Fibroblast of skin of abdomen (primary cell): ENCODE measurements around the gene ROR1.
"Not testable (repeated sequence)": the region's sequence is repeated elsewhere in the genome, so short reads cannot be mapped to it uniquely, and the experiment has no call there.

Experiments used
- DNase-seq: peaks from one replicate; pipeline ENCODE4 v3.0.0-alpha.2; 2013

Gene ROR1

DNA sequence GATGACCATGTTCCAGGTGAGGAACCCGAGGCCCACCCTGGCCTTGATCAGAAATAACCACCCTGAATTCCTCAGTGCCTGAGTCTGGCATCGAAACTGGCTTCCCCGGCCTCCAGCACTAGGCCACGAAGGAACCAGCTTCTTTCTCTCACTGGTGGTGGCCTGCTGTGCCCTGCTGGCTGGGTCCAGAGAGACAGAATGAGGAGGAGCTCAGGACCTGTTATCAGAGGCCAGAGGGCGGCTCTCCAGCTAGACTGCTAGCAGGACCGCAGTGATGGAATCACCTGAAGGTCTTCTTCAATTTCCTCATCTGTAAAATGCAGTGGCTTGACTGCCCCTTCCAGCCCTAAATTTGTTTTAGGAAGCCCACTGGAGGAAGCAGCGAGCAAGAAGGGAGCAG lies 20.5 kb downstream of the ROR1 start:
- no peak for DNase-seq

DNA sequence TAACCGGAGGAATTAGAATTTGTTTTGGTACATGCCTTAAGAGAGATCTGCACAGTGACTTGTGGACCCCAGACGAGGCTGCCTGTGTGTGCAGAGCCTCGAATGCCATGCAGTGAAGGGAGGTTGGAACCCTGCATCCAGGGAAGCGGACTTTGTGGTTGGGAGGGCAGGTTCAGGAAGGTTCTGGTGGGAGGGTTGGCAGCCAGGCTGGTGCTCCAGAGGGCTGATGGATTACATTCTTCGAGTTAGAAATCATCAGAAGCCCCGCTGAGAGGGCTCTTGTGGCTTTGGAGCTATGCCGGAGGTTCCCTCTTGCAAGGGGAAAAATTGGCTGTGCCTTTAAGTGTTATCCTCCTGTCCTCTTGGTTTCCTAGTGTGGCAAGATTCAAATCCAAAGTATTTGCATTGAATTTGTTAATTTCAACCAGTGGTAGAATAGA lies 21.1 kb downstream of the ROR1 start:
- DNase-seq, result peak; percentile 50

DNA sequence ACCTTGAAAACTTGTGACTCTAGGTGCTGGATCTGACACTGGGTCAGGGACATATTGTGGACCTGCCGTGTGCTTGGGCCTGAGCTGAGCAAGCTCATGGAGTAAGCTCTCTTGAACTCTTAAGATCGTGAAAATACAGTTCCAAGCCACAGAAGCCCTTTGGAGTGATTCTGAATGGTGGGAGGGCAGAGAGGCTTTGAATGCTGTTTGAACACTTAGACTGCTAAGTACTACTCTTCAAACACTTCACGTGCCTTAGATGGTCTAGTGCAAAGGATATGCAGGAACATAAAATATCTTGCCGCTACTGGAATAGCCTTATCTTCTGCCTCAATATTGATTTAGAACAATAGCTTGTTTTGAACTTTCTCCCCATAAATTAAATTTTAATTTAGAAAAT lies 21.6 kb downstream of the ROR1 start:
- no peak for DNase-seq

DNA sequence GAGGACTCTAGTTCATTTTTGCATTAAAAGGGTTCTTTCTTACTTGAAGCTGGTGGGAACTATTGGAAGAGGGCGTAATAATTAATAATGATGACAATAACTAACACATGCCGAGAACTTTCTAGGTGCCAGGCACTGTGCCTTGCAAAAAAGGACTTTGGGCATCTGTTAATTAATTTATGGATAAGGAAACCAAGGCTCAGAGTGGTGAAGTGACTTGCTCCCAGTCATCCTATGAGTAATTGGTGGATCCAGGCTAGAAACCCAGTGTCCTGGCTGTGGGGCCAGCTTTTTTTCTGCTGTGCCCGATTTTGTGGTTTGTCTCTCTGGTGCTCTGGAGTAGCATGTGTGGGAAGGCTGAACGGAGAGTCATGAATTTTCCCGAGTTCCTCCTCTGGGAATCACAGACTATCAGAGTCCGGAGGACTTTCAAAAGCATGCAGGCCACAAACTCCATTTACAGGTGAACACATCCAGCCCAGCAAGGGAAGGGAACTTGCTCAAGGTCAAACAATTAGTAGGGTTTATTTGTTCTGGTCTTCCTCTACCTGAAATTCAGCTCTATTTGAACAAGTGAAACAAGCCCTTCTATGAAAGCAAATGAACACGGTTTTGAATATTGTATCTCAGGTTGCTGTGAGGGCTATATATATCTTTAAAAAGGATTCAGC lies 23.4 kb downstream of the ROR1 start:
- peak; percentile 23 for DNase-seq

DNA sequence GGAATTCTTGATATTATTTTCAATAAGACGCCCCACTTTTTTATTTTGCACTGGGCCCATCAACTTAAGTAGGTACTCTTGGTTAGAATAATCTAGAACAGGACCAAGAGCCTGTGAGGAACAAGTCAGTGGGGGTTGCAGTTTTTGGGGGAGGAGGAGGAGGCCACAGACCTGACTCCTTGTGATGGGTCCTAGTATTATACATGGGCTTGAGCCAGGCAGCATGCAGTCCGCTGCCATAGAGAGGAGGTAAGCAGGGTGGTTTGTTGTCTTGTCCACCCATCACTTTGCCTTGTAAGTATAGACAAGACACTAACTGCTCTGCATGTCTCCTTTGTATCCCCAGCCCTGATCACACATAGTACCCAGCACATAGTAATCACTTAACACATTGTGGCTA lies 24.5 kb downstream of the ROR1 start:
- DNase-seq, result no peak

DNA sequence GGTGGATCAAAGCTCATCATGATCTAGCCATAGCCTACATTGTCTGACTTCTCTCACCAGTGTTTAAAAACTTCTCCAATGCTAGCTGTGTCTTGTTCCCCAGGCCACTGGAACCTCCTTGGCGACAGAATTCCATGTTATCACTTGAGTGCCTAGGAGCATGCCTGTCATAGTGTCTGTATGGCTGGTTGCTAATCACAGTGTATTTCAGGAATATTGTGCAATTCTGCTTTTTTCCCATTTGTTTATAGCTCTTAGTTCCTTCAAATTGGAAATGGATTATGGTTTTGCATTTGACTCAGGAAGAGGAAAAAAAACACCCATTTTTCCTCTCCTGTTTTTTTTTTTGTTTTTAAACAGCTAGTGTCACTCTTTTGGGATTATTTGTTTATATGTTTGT lies 25.5 kb downstream of the ROR1 start:
- no peak for DNase-seq

DNA sequence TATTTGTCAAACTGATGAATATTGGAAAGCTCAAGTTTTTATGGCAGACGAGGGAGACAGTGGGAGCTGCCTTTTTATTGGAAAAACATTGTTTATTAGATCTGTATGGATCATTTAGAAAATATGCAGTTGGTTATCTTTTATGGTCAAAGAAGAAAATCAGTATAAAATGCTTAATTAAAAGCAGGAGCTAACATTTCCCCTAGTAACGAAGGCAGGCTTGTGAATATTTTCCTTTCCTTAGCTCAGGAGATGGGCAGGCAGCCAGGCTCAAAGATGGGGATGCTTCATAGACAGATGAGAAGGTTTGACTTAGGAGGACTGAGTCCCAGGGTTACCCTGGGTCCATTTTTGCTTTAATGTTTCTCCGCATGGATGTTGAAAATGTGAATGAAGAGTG lies 26.0 kb downstream of the ROR1 start:
- peak; percentile 89 for DNase-seq

DNA sequence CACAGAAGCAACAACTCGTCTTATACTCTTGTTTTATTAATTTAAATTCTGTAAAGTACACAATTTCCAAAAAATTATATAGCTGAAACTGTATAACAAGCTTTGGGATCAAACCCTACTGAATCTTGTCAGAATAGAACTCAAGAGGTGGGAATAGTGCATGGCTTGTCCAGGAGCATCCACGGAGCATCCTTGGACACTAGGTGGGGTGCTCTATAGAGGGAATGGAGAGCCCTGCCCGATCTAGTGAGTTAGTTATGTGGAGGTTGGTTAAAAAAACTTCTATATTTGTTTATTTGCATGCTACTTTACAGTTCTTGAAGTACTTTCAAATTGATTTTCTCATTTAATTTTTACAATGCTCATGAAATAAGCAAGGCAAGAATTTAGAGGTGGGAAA lies 28.3 kb downstream of the ROR1 start:
- DNase-seq, result no peak

DNA sequence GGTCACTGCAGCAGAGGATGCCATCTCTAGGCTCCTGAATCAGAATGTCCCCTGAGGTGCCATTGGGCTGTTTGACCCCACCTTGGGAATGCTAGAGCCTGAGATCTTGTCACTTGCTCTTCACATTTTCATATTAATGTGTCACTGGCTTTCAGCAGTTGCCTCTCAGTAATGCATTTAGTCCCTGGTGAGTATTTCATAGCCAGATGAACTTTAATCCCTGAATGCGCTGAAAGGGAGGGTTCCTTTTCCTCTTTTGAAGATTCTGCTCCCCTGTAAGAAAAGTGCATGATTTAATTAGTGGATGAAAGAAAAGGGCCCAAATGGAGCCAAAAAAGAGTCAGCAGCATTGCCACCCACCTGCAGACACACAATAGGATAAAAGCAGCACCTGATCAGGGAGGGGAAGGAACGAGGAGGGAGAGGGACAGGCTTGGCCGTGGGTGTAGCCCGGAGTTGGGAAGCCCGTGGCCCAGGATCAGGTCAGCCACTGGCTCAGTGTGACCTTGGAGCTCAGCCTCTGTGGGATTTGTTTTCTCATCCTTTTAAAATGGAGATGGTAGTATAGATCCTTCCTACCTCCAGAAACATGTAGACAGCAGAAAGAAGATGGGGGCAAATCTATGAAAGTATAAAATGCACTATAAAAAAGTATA lies 31.1 kb downstream of the ROR1 start:
- DNase-seq, result no peak

DNA sequence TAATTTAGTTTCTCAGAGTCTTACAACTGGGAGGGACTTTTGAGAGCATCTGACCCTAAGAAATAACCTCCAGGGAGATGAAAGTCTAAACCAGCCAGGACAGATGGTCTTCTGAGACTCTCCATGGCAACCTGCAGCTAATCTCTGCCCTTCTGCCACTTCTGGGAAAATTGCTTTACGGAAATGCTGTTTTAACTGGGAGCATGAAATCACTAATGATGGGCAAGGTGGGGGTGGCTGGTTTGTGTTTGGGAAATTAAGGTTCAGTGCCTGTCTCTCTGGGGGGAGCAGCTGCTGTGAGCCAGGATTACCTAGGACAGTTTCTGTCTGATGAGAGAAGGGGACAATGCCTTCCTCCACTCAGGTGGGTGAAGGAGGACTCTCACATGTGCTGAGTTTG lies 33.2 kb downstream of the ROR1 start:
- DNase-seq, result no peak

DNA sequence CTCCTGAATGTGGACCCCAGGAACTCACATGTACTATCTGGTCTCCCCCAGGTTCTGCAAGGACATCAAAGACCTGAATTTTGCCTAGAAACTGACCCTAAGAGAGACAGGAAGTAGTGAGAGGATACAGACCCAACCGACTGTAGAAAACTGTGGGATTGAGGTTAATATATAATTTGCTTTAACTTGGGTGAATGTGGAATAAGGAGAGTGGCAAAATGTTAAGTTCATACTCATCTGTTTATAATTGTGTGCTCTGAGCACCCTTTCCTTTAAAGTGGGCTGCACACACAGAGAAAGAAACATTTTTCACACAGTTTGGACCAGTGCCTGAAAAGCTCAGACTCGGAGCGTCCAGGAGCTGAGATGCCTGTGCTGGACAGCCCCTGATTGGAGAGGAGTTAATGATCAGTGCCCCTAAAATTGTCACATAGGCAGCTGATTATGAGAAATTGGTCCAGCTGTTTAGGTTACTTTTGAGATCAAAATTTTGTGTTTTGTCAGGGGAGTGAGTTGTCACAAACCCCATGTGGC lies 37.2 kb downstream of the ROR1 start:
- no peak for DNase-seq

DNA sequence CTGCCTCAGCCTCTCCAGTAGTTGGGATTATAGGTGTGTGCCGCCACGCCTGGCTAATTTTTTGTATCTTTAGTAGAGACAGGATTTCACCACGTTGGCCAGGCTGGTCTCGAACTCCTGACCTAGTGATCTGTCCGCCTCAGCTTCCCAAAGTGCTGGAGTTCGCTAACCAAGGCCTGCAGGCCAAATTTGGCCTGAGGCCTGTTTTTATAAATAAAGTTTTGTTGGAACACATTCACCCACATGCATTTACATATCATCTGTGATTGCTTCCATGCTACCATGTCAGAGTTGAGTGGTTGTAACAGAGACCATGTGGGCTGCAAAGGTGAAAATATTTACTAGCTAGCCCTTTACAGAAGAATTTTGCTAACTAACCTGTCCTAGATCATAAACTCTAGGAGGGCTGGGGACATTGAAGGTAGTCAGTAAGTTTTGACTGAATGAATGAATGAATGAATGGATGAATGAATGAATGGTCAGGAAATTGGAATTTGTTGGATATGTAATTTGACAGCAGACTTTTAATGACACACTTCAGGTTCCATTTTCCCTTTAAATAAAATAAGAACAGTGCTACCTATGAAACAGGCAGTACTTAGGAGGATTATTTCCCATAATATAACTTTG lies 38.4 kb downstream of the ROR1 start:
- no peak for DNase-seq

DNA sequence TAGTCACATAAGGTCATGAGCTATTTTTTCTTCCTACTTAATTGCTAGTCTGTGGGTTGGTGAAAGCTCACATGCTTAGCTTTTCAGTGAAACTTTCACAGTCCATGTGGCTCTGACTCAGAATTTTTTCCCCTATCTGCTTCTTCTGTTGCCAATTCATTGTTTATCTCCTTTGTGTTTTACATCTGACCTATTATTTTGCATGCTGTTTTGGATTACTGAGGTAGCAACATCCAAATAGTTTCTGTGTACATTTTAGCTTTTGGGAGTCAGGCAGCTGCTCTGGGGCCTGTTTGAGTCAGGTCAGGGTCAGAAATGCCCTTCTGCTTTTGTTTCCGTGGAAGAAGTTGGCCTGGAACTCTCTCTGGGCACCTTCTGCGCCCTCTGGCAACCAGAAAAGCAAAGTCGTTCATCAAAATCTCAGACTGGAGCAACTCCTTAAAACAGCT lies 40.0 kb downstream of the ROR1 start:
- DNase-seq, result peak; percentile 34

DNA sequence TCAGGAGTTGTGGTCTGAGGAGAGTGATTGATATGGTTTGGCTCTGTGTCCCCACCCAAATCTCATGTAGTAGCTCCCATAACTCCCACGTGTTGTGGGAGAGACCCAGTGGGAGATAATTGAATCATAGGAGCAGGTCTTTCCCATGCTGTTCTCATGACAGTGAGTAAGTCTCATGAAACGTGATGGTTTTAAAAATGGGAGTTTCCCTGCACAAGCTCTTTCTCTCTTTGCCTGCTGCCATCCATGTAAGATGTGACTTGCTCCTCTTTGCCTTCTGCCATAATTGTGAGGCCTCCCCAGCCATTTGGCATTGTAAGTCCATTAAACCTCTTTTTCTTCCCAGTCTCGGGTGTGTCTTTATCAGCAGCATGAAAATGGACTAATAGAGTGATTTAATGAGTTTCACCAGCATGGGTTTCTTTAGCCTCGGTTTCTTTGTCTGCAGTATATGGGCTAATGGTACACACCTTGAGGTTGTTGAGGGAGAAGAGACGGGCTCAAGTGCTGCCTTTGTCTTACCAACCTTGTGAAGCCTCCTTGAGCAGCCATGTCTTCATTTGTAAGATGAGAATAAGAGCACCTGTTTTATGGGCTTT lies 42.5 kb downstream of the ROR1 start:
- DNase-seq, result not testable (repeated sequence)

DNA sequence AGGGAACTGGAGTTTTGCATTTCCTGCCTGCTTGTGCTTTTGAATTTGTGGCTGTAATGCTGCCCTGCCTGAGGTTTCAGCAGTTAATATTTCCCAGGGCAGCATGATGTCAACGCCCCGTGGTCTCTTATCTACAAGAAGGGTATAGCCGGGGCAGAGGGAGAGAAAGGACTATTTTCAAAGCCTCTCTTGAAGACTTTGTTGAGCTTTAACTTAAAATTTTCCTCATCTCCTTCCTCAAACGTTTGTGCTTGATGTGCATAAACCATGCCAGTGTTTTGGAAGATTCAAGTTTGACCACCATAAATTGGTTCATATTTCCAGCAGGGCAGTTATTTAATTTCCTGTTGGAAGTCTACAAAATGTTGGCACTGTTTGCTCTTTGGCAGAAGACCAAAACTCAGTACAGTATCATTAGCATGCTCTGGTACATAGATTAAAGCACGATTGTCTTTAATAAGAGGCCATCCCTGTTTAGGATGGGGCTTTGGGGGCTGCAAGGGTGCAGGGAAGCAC lies 43.4 kb downstream of the ROR1 start:
- no peak for DNase-seq

DNA sequence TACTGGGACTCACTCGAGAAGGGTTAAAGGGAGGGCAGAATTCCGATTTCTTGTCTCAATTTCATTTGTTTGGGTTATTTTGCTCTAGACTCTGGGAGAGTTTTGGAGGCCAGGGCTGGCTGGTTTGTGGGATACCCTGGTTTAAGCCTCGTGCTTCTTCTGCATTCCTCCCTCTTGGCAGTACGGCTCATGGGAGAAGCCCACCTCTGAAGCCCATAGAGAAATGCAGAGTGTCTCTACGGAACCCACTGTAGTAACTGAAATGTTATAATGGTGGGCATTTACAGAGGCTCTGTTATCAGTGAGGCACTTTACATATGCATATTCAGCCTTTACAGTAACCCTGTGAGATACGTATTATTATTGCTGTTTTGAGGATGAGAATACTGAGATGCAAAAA lies 43.9 kb downstream of the ROR1 start:
- DNase-seq, result no peak

DNA sequence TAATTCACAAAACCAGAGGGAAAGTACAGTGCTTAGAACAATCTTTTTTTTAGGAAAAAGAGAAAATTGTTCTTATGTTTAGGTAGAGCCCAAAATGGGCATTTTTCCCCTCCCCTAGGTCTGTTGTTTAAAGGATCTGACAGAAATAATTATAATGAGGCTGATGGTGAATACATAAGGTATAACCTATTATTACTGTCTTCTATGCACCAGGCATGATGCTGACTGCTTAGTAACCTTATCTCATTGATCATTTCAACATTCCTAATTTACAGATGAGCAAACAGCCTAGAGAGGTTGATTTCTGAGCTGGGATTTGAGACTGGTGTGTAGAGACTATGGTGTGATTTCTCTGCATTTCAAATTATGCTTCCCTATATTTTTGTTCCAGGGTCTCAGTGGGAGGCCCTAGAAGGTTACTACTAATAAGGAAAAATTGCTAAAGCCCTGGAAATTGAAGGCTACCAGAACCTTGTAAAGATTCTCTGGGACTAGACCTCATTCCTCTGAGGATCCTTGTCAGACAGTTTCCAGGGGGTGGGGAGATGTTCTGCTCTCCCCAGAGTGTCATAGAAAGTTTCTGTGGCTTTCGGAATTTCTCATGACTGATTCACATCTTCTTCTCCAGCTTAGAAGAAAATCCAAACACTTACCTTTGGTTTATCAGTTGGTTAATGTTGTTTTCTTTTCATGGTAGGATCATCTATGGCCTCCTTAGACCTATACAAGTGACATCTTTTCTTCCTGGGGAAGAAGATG lies 44.9 kb downstream of the ROR1 start:
- DNase-seq, result peak; percentile 43

DNA sequence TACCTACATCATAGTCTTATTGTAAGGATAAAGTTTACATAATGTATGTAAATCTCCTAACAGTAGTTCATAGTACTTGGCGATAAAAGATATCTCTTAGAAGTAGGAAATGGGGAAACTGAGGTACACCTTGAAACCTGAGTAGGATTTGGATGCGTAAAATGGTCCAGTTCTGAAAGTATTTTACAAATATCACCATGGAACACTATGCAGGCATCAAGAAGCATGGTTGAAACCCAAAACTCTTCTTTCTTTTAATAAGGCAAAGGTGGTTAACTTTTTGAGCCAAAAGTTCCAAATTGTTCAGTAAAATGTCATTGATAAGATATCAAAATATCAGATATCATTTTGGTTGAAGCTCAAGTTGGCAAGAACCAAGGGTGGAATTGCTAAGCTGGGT lies 46.0 kb downstream of the ROR1 start:
- no peak for DNase-seq

DNA sequence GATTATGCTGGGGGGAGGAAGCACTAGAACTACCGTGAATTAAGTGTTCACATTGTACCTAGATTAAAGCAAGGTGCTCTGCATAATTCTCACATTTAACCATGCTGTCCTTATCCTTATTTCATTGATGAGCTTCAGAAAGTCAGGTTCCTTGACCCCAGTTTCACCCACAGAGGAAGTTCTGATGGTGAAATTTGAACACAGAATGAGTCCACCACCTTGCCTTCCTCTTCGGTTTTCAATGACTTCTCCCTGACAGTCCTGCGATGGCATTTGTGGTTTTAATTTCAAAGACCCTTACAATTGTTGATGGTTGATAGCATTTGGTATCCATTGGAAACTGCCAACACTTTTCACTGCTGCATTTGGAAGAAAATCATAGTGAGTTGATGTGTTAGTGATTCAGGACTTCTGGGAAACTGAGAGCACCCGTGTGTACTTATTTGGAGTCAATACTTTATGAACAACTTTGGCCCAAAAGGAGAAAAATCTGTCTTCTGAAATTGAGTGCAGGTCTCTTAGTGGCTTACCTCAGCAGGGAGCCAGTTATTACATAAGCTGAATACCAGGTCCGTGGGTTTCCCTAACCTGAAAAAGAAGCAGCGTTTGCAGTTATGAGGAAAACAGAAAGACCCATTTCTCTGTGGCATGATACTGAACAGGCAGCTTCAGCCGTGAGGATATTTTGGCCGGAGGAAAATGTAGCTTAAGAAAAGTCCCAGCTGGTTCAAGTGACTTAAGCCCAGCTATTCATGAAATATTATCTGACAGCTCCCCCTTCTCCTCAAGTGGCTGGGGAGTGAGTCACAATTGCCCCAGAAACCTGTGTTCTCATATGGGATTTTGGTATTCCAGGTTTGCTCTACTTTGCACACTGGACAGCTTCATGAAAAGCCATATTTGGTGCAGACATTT lies 47.5 kb downstream of the ROR1 start:
- DNase-seq, result peak; percentile 75

DNA sequence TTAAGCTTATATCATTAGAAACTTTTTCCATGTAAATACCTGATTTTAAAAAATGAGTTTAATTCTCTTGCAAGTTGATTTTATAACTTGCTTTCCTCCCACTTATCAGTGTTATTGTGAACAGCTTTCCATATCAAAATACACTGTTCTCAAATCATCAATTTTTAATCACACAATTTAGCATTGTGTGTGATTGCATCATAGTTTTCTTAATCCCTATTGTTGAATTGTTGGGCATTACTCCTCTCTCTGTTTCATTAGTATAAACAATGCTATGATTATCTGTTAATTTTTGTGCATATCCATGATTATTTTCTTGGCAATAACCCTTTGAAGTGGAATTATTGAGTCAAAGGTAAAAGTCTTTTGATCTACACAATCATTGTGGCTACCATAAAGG lies 48.7 kb downstream of the ROR1 start:
- DNase-seq, result no peak

DNA sequence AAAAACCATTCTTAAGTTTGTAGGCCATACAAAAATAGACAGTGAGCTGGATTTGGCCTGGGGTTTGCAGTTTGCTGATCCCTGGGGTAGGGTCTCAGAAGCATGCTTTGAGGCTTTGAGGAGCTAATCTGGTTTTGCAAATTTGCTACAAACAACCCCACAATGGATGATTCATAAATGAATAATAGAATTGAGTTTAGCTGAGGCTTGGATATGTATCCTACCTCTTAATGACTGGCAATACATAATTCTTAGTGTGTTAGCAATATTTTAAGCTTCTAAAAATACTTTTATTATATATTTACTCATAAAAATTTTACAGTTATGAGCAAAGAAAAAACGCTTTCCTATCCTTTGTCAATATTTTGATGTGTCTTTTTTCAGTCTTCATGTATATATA lies 50.6 kb downstream of the ROR1 start:
- no peak for DNase-seq
